HCT116 (cell line): ENCODE data around the gene ATRIP. TPM values are rescaled to one million over a fixed set of nuclear protein-coding genes. Genes with fewer than 3 reads are reported as not detected.
A peak's percentile ranks its signal among the peaks of the same experiment; 100 is the strongest.

Experiments
- ATAC-seq: fragments of 200-7000 bp; cut with Tn5 transposase; 2 replicates; pipeline ENCODE4 v1.9.1; 2020; ENCODE audit warnings: mild to moderate bottlenecking, moderate library complexity
- BruUV-seq: library from RNA; stranded (reverse); fragments of 400-500 nt; replicated peaks from 2 replicates; lab custom pipeline; 2021; lab: Mats Ljungman, UMichigan
- CTCF ChIA-PET: fragments of 300-600 bp; sonication (Branson Sonifier 250); formaldehyde crosslinking; loops from one replicate; lab custom pipeline; 2021; ENCODE audit warnings: antibody characterized with exemption; lab: Charles Lee
- POLR2A ChIA-PET: fragments of 300-600, 350-600 bp; sonication (Branson Sonifier 250); formaldehyde crosslinking; loops from one replicate; lab custom pipeline; 2021; ENCODE audit warnings: antibody characterized with exemption; lab: Charles Lee
- RAD21 ChIA-PET, 2 experiments: fragments of 300-600 bp; sonication (Branson Sonifier 250); formaldehyde crosslinking; loops; one replicate each; lab custom pipeline; 2023; ENCODE audit warnings: low total read pairs in 2 of 2; ENCODE audit not compliant: uncharacterized antibody in 2 of 2, unreplicated experiment in 2 of 2, low non-redundant PET in 1 of 2; lab: Charles Lee
- DNase-seq: peaks from one replicate; pipeline ENCODE4 v3.0.0-alpha.2; 2010; ENCODE audit warnings: low read depth, low spot score
- H2AFZ ChIP-seq: fragments of 200-600 bp; shearing (Covaris generic), sonication (generic); 2 replicates; pipeline ENCODE4 v1.6.1; 2017; ENCODE audit warnings: low read depth, mixed run types, mixed read lengths, antibody characterized with exemption, low read length; ENCODE audit not compliant: poor library complexity, severe bottlenecking
- H3K27ac ChIP-seq: 2 replicates; pipeline ENCODE4 v1.5.1; 2012; ENCODE audit warnings: low read depth, low read length
- H3K27me3 ChIP-seq: fragments of 200-600 bp; sonication (generic); 2 replicates; pipeline ENCODE4 v1.6.1; 2016; ENCODE audit warnings: mixed run types, low read length, mixed read lengths; ENCODE audit not compliant: insufficient read depth
- H3K36me3 ChIP-seq, 2 experiments: fragments of 200-500 bp in 1 of 2; fragments of 200-600 bp in 1 of 2; sonication (Bioruptor generic) in 1 of 2; sonication (generic) in 1 of 2; 2 replicates each; pipeline versions ENCODE4 v1.5.1 to v1.6.1; 2014 to 2016; ENCODE audit warnings: low read length in 2 of 2, inconsistent platforms in 1 of 2, mixed read lengths in 1 of 2, mixed run types in 1 of 2; ENCODE audit not compliant: insufficient read depth in 2 of 2, control insufficient read depth in 1 of 2
- H3K4me1 ChIP-seq, 2 experiments: fragments of 200-600 bp in 1 of 2; sonication (generic) in 1 of 2; 2 replicates each; pipeline versions ENCODE4 v1.5.1 to v1.6.1; 2012 to 2017; ENCODE audit warnings: low read length in 2 of 2, inconsistent platforms in 1 of 2, mild to moderate bottlenecking in 1 of 2, mixed read lengths in 1 of 2, mixed run types in 1 of 2, moderate library complexity in 1 of 2; ENCODE audit not compliant: insufficient read depth in 2 of 2, control insufficient read depth in 1 of 2
- H3K4me2 ChIP-seq: fragments of 200-600 bp; sonication (generic); 2 replicates; pipeline ENCODE4 v1.6.1; 2017; ENCODE audit warnings: mixed run types, low read length, mixed read lengths
- H3K4me3 ChIP-seq, 2 experiments: fragments of 200-600 bp in 1 of 2; sonication (generic) in 1 of 2; replicated peaks in 1 of 2; 2 replicates each; pipeline ENCODE4 v1.5.1; 2011 to 2016; ENCODE audit warnings: low read length in 2 of 2, control low read depth in 1 of 2, low read depth in 1 of 2, mild to moderate bottlenecking in 1 of 2, mixed read lengths in 1 of 2, mixed run types in 1 of 2
- H3K79me2 ChIP-seq: fragments of 200-600 bp; sonication (generic); 2 replicates; pipeline ENCODE4 v1.6.1; 2017; ENCODE audit warnings: mild to moderate bottlenecking, mixed run types, low read length, moderate library complexity, mixed read lengths; ENCODE audit not compliant: insufficient read depth
- H3K9ac ChIP-seq: fragments of 200-600 bp; sonication (generic); 2 replicates; pipeline ENCODE4 v1.6.1; 2016; ENCODE audit warnings: low read length, mixed read lengths
- H3K9me2 ChIP-seq: fragments of 200-600 bp; sonication (generic), shearing (Covaris generic); 2 replicates; pipeline ENCODE4 v1.6.1; 2017; ENCODE audit warnings: mixed run types, mild to moderate bottlenecking, moderate library complexity; ENCODE audit not compliant: insufficient read depth
- H3K9me3 ChIP-seq, 2 experiments: fragments of 200-500 bp in 1 of 2; fragments of 200-600 bp in 1 of 2; sonication (Bioruptor generic) in 1 of 2; sonication (generic) in 1 of 2; 2 replicates each; pipeline ENCODE4 v1.6.1; 2014 to 2017; ENCODE audit warnings: low read length in 2 of 2, mixed read lengths in 2 of 2, inconsistent platforms in 1 of 2, low read depth in 1 of 2, mild to moderate bottlenecking in 1 of 2, mixed run types in 1 of 2, moderate library complexity in 1 of 2; ENCODE audit not compliant: control insufficient read depth in 1 of 2, insufficient read depth in 1 of 2
- H4K20me1 ChIP-seq: fragments of 200-600 bp; sonication (generic), shearing (Covaris generic); 2 replicates; pipeline ENCODE4 v1.6.1; 2017; ENCODE audit warnings: mixed run types, mild to moderate bottlenecking, moderate library complexity; ENCODE audit not compliant: insufficient read depth
- ATF3 ChIP-seq: IDR thresholded peaks from 2 replicates; pipeline ENCODE4 v1.6.1; 2012
- CBX3 ChIP-seq: IDR thresholded peaks from 2 replicates; pipeline ENCODE4 v1.6.1; 2012; ENCODE audit warnings: low read depth
- EGR1 ChIP-seq: IDR thresholded peaks from 2 replicates; pipeline ENCODE4 v1.6.1; 2012; ENCODE audit warnings: low read depth
- POLR2AphosphoS5 ChIP-seq: IDR thresholded peaks from 2 replicates; pipeline ENCODE4 v1.6.1; 2011; ENCODE audit warnings: mild to moderate bottlenecking, low read depth, low read length, moderate library complexity
- REST ChIP-seq: IDR thresholded peaks from 2 replicates; pipeline ENCODE4 v1.6.1; 2012; ENCODE audit warnings: low read depth
- SIN3A ChIP-seq: IDR thresholded peaks from 2 replicates; pipeline ENCODE4 v1.6.1; 2012; ENCODE audit warnings: low read depth
- SP1 ChIP-seq: IDR thresholded peaks from 2 replicates; pipeline ENCODE4 v1.6.1; 2012; ENCODE audit warnings: low read depth
- SRF ChIP-seq: IDR thresholded peaks from 2 replicates; pipeline ENCODE4 v1.6.1; 2012; ENCODE audit warnings: low read depth
- YY1 ChIP-seq: IDR thresholded peaks from 2 replicates; pipeline ENCODE4 v1.6.1; 2011; ENCODE audit warnings: low read length, low read depth, moderate library complexity, mild to moderate bottlenecking; ENCODE audit not compliant: insufficient replicate concordance; ENCODE audit errors: extremely low read depth
- ZBTB33 ChIP-seq: IDR thresholded peaks from 2 replicates; pipeline ENCODE4 v1.6.1; 2011; ENCODE audit warnings: mild to moderate bottlenecking, low read length, moderate library complexity; ENCODE audit not compliant: insufficient replicate concordance; ENCODE audit errors: extremely low read depth
- ZFX ChIP-seq: fragments of 450-650 bp; IDR thresholded peaks from 2 replicates; pipeline ENCODE4 v1.6.1; 2017
- intact Hi-C: fragments of 100-400 bp; cut with micrococcal nuclease; formaldehyde crosslinking; loops from 2 replicates; pipeline ENCODE4 v1.10.0; 2022
- total RNA-seq: library from RNA; stranded (reverse); gene quantifications from one replicate; pipeline ENCODE4 v1.2.1, GENCODE V29; 2021; ENCODE audit not compliant: unreplicated experiment
- TF ChIP-seq, protein P1 (sequence below): IDR thresholded peaks from 2 replicates; pipeline ENCODE4 v1.6.1; 2012

Gene ATRIP
- total RNA-seq, 1 experiment from 2014 or later, result 15.6 TPM

DNA sequence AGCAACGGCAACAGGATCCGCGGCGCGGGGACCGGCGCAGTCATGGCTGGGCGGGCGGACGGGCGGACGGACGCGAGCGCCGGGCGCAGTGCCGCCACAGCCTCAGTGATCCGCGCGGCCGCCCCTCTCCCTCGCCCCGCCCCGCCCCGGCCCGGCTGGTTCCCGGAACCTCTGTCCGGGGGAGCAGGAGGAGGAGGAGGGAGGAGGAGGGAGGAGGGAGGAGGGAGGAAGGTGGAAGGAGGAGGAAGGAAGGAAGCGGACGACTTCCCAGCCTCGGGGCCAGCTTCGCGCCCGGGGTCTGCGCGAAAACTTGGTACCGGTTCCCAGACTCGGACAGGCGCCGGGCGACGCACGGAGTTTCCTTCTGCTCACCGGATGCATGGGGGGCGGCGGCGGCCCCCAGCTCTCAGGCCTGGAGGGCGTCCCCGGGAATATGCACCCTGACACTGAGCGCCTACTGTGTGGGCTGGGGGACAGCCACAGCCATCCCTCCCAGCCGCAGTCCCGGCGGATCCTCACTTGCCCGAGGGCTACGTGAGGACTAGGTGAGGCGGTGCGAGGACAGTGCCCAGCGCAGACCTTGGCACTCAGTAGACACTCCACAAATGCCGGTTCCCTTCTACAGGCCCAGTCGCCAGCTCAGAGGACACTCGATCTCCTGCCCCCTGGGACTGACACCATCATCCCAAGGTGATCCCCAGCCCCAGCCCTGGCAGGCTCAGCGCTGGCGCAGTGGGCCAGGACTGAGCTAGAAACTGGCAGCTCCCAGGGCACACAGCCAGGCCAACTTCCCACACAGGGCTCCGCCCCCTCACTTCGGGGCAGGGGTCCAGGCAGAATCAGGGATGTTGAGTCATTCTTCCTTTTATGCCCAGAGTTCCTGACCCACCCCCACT, 57.8 kb downstream of the ATRIP start, which contains the start of gene SHISA5:
TSS of gene SHISA5 (minus strand) at position 124 of the 896 bp plus-strand sequence. CDS start at position 44, 80 bp downstream.
- Histone ChIP-seq H3K4me3 (peak within 1 kb of the TSS; percentile 56 to 72), H3K36me3 (no peaks in the 10 kb centered on the region), H3K9ac (peak within 1 kb of the TSS; percentile 76), H3K4me1 (peaks cover 54 to 84% of the 10 kb centered on the region in 2 experiments), H3K9me3 (no peaks in the 10 kb centered on the region), H4K20me1 (no peaks in the 10 kb centered on the region), H3K4me2 (peak within 1 kb of the TSS; percentile 98), H3K27me3 (no peaks in the 10 kb centered on the region), H3K9me2 (no peaks in the 10 kb centered on the region), H3K27ac (peak within 1 kb of the TSS; percentile 72; the same call in 1 of the 2 replicates), H3K79me2 (no peaks in the 10 kb centered on the region), H2AFZ (no peak within 1 kb of the TSS)
- no peak for TF ChIP-seq YY1
- TF ChIP-seq EGR1, result no peak
- no peak for TF ChIP-seq ZFX
- TF ChIP-seq SIN3A, result no peak
- no peak for TF ChIP-seq ATF3
- TF ChIP-seq SRF, result no peak
- no peak for TF ChIP-seq CBX3
- 0 out of 2 replicates have a peak, but pooled peaks have one; percentile 19 for TF ChIP-seq POLR2AphosphoS5
- CTCF ChIA-PET, result no interaction called here
- ATAC-seq (peak; percentile 41), DNase-seq (no peak)
- no TSS peak for BruUV-seq
- POLR2A ChIA-PET, result interaction anchor here (0.6 kb wide), 1 partner anchor 48 kb away, joined by 3 read pairs; no protein-coding TSS in a partner anchor
- RAD21 ChIA-PET, result interaction anchor here in 1 of 2 experiments (0.7 to 1.1 kb wide), 2 partner anchors 31 to 68 kb away, joined by 3 read pairs; no protein-coding TSS in a partner anchor
- intact Hi-C loops, result no loop called here

DNA sequence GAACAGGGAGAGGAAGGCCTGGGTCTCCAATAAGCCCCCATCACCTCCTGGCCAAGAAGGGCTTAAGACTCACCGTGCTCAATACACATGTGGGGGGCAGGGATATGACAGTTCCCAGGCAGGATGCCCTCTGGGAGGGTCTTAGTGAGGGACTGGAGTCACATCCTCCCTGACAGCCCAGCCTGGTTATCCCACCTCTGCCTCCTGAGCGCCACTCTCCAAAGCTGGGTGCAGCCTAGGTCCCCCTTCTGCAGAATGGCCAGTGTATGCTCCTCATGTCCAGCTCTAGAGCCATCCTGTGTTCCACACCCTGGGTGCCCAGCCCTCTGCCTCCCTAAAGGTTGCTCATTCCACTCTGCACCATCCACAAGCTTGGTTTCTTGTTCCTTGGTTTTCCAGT, 58.6 kb downstream of the ATRIP start:
- Histone ChIP-seq H2AFZ (no peak overlapping the region), H3K27me3 (no peaks in the 10 kb centered on the region), H3K27ac (no peak overlapping the region), H3K4me1 (peaks cover 54 to 84% of the 10 kb centered on the region in 2 experiments), H3K4me3 (no peak overlapping the region), H3K9me2 (no peaks in the 10 kb centered on the region), H3K79me2 (no peaks in the 10 kb centered on the region), H4K20me1 (no peaks in the 10 kb centered on the region), H3K4me2 (peak overlapping the region; percentile 98), H3K9me3 (no peaks in the 10 kb centered on the region), H3K36me3 (no peaks in the 10 kb centered on the region), H3K9ac (no peak overlapping the region)
- ChIA-PET RAD21 (interaction anchor here in 1 of 2 experiments (0.7 to 1.1 kb wide), 2 partner anchors 32 to 69 kb away, joined by 3 read pairs; no protein-coding TSS in a partner anchor), POLR2A (interaction anchor here (0.6 kb wide), 1 partner anchor 49 kb away, joined by 3 read pairs; no protein-coding TSS in a partner anchor), CTCF (no interaction called here)
- intact Hi-C loops, result loop anchor here (5.0 kb wide), 1 partner anchor 42 kb away; no protein-coding TSS in a partner anchor
- DNase-seq (no peak), ATAC-seq (no peak)
- BruUV-seq, result no TSS peak
- no peak for TF ChIP-seq ZBTB33
- TF ChIP-seq REST, result no peak
- TF ChIP-seq SRF, result no peak
- no peak for TF ChIP-seq SP1
- TF ChIP-seq, protein P1, sequence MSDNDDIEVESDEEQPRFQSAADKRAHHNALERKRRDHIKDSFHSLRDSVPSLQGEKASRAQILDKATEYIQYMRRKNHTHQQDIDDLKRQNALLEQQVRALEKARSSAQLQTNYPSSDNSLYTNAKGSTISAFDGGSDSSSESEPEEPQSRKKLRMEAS, result no peak
- TF ChIP-seq SIN3A, result no peak
- no peak for TF ChIP-seq EGR1
